ENCODE data around the gene IQUB.

The IQUB gene

DNA sequence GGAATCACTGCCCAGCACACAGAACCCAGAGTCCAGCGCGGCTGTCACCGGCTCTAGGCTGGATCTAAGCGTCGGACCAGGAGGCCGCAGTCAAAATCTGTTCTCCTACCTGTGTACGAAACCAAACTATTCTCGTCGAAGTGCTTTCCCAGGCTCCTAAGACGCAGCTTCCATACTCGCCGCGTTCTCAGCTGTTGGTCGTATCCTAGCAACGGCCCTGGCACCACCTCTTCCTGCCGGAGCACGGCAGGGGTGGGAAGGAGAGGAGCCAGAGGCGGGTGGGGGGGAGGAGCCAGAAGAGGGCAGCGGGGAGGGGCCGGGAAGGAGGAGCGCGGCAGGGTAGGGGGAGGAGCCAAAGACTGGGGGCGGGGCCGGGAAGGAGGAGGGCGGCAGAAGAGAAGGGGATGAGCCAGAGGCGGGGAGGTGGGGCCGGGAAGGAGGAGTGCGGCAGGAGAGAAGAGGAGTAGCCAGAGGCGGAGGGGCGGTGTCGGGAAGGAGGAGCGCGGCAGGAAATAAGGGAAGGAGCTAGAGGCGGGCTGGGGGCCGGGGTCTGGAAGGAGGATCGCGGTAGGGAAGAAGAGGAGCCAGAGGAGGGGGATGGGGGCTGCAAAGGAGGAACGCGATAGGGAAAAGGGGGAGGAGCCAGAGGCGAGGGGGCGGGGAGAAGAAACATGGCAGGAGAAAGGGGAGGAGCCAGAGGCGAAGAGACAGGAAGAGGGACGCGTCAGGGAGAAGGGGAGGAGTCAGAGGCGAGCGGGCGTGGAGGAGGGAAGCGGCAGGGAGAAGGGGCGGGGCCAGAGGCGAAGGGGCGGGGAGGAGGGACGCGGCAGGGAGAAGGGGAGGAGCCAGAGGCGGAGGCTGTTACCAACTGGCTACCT is at the start of gene IQUB:
Gene IQUB (minus strand): TSS at position 213 of the 878 bp plus-strand sequence. CDS start 22,255 bp downstream, outside the sequence.
- TF ChIP-seq SUZ12 (IDR thresholded peaks at IDR 0.05) (no peak), LEF1 (IDR thresholded peaks at IDR 0.05; ENCODE audit: borderline replicate concordance) (no peak), TARDBP (IDR thresholded peaks at IDR 0.05) (no peak), CTBP1 (IDR thresholded peaks at IDR 0.05; ENCODE audit: borderline replicate concordance) (no peak), ELF4 (IDR thresholded peaks at IDR 0.05) (no peak), NFRKB (IDR thresholded peaks at IDR 0.05) (no peak), ZNF384 (IDR thresholded peaks at IDR 0.05) (no peak), SP1 (IDR thresholded peaks at IDR 0.05) (peak; percentile 43; the same call in 1 of the 2 replicates), L3MBTL2 (conservative IDR thresholded peaks at IDR 0.05) (0 out of 2 replicates have a peak, but pooled peaks have one; percentile 29), FOXA1 (IDR thresholded peaks at IDR 0.05) (no peak), FOXM1 (IDR thresholded peaks at IDR 0.05; ENCODE audit: borderline replicate concordance) (no peak), FOXK2 (IDR thresholded peaks at IDR 0.05) (no peak), HDGF (IDR thresholded peaks at IDR 0.05; ENCODE audit: borderline replicate concordance) (no peak), ARNT (IDR thresholded peaks at IDR 0.05) (no peak), BHLHE40 (IDR thresholded peaks at IDR 0.05; ENCODE audit: borderline replicate concordance) (no peak)
- TF ChIP-seq, protein P1, sequence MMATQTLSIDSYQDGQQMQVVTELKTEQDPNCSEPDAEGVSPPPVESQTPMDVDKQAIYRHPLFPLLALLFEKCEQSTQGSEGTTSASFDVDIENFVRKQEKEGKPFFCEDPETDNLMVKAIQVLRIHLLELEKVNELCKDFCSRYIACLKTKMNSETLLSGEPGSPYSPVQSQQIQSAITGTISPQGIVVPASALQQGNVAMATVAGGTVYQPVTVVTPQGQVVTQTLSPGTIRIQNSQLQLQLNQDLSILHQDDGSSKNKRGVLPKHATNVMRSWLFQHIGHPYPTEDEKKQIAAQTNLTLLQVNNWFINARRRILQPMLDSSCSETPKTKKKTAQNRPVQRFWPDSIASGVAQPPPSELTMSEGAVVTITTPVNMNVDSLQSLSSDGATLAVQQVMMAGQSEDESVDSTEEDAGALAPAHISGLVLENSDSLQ (IDR thresholded peaks at IDR 0.05): peak; percentile 74; the same call in 1 of the 2 replicates
- peak; percentile 91 for DNase-seq (ENCODE audit: extremely low spot score)
- POLR2A ChIA-PET: interaction anchor here (1.9 kb wide), 1 partner anchor 23 kb away, joined by 5 read pairs; the partner anchor contains the start of gene NDUFA5
- CTCF ChIA-PET: interaction anchor here (0.7 to 0.9 kb wide), 3 partner anchors 40 to 60 kb away, joined by 3 to 5 read pairs (median 4); no protein-coding TSS in a partner anchor

DNA sequence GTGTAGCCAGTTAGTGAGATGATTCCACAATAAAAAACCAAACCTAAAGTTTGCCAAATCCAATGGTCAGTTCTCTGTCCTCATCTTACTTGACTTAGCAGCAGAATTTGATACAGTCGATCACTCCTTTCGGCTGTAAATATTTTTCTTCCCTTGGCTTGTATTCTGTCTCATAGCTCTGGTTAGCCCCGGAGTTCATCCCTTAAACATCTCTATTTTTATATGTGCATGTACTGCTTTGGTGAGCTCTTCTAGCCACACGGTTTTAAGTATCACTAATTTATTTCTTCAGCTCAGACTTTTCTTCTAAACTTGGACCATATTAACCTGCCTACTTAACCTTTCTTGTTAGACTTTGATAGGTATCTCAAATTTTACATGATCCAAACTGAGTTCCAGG is 49.4 kb upstream of the IQUB start:
- no peak for DNase-seq (ENCODE audit: extremely low spot score)
- CTCF ChIA-PET: interaction anchor here (0.7 kb wide), 1 partner anchor 10 kb away, joined by 4 read pairs; no protein-coding TSS in a partner anchor
- POLR2A ChIA-PET: interaction anchor here (0.6 kb wide), 1 partner anchor 30 kb away, joined by 3 read pairs; no protein-coding TSS in a partner anchor
- TF ChIP-seq TARDBP (IDR thresholded peaks at IDR 0.05) (no peak), FOXK2 (IDR thresholded peaks at IDR 0.05) (no peak), ARNT (IDR thresholded peaks at IDR 0.05) (no peak), CTBP1 (IDR thresholded peaks at IDR 0.05; ENCODE audit: borderline replicate concordance) (no peak), LEF1 (IDR thresholded peaks at IDR 0.05; ENCODE audit: borderline replicate concordance) (no peak), BHLHE40 (IDR thresholded peaks at IDR 0.05; ENCODE audit: borderline replicate concordance) (no peak), NFRKB (IDR thresholded peaks at IDR 0.05) (no peak), SUZ12 (IDR thresholded peaks at IDR 0.05) (no peak), L3MBTL2 (conservative IDR thresholded peaks at IDR 0.05) (no peak), FOXM1 (IDR thresholded peaks at IDR 0.05; ENCODE audit: borderline replicate concordance) (no peak), SP1 (IDR thresholded peaks at IDR 0.05) (no peak), ZNF384 (IDR thresholded peaks at IDR 0.05) (no peak), ELF4 (IDR thresholded peaks at IDR 0.05) (no peak), HDGF (IDR thresholded peaks at IDR 0.05; ENCODE audit: borderline replicate concordance) (no peak)
- TF ChIP-seq, protein P1 (IDR thresholded peaks at IDR 0.05): no peak

DNA sequence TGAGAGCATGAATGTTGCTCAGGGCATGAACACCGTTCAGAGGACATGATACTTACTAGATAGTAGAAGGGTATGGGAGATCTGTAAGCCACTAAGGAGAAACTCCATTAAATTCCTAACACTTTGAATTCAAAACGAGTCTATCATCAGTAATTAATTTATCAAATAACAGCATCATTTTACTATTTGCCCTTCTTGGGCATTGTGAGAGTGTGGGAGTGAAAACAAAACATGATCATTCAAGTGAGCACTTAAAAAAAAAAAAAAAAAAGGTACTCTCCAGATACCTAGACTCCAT is 46.7 kb upstream of the IQUB start:
- ChIA-PET CTCF (interaction anchor here (0.9 to 1.2 kb wide), 2 partner anchors 23 to 62 kb away, joined by 3 to 4 read pairs; partner anchors contain the start of gene NDUFA5), POLR2A (interaction anchor here (0.8 kb wide), 1 partner anchor 24 kb away, joined by 3 read pairs; no protein-coding TSS in a partner anchor)
- DNase-seq (ENCODE audit: extremely low spot score): no peak
- TF ChIP-seq L3MBTL2 (conservative IDR thresholded peaks at IDR 0.05): no peak
- no peak for TF ChIP-seq SUZ12 (IDR thresholded peaks at IDR 0.05)
- no peak for TF ChIP-seq ARNT (IDR thresholded peaks at IDR 0.05)
- TF ChIP-seq HDGF (IDR thresholded peaks at IDR 0.05; ENCODE audit: borderline replicate concordance): no peak
- no peak for TF ChIP-seq BHLHE40 (IDR thresholded peaks at IDR 0.05; ENCODE audit: borderline replicate concordance)
- TF ChIP-seq FOXA1 (IDR thresholded peaks at IDR 0.05): no peak
- no peak for TF ChIP-seq FOXK2 (IDR thresholded peaks at IDR 0.05)

DNA sequence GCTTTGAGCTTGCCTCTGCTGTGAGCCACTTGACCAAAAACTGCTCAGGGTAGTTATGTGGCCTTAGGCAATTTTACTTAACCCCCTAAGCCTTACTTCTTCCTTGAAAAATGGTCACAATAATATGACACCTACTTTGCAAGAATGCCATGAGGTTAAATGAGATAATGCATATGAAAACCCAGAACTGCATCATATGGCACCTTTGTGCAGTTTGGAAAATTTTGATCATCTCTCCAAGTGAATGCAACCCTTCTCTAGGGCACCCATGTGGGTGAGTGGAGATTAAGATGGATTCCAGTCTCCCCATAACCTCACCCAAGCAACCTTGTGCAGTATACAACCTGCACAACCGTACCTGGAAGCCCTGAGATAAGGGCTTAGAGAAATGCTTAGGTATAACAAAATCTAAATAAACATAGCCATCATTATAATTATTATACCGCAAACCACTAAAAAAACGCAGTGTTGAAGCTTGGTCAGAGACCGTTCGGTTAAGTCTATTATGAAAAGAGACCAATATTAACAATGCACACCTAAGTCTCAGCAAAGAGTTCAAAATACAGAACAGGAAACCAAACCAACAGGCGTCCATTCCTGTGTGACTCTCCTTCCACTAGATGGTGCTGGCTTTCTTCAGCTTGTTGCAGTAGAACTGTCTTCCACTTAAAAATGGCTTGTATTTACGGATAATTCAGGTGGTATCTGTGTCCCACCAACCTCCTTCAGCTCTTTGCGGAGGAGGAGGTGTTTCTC is 46.2 kb upstream of the IQUB start:
- DNase-seq (ENCODE audit: extremely low spot score): peak; percentile 53
- TF ChIP-seq, protein P1 (IDR thresholded peaks at IDR 0.05): no peak
- no peak for TF ChIP-seq HDGF (IDR thresholded peaks at IDR 0.05; ENCODE audit: borderline replicate concordance)
- TF ChIP-seq SUZ12 (IDR thresholded peaks at IDR 0.05): no peak
- no peak for TF ChIP-seq L3MBTL2 (conservative IDR thresholded peaks at IDR 0.05)
- no peak for TF ChIP-seq ARNT (IDR thresholded peaks at IDR 0.05)
- no peak for TF ChIP-seq BHLHE40 (IDR thresholded peaks at IDR 0.05; ENCODE audit: borderline replicate concordance)
- no peak for TF ChIP-seq TARDBP (IDR thresholded peaks at IDR 0.05)
- no peak for TF ChIP-seq SP1 (IDR thresholded peaks at IDR 0.05)
- TF ChIP-seq NFRKB (IDR thresholded peaks at IDR 0.05): no peak
- POLR2A ChIA-PET: no interaction called here
- CTCF ChIA-PET: interaction anchor here (0.9 to 1.2 kb wide), 2 partner anchors 23 to 63 kb away, joined by 3 to 4 read pairs; partner anchors contain the start of gene NDUFA5

DNA sequence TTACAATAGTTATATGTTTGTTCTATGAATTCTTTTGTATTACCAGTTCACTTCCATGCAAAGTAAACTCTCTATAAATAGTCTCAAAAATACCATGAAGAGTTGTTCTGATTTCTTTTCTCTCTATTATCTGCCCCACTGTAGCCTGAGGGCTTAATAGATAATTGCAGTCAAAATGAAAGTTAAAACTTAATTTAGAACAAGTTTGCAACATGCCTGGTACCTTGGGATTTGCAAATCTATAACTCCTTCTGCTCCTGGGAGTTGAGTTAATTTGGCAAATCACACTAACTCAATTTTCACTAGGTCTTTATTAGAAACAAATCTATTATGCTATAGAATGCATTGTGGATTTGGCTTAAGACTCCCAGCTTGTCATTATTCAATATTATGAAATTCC is 45.0 kb upstream of the IQUB start:
- DNase-seq (ENCODE audit: extremely low spot score): no peak
- POLR2A ChIA-PET: no interaction called here
- no peak for TF ChIP-seq ZNF384 (IDR thresholded peaks at IDR 0.05)
- TF ChIP-seq FOXA1 (IDR thresholded peaks at IDR 0.05): no peak
- TF ChIP-seq BHLHE40 (IDR thresholded peaks at IDR 0.05; ENCODE audit: borderline replicate concordance): no peak
- no peak for TF ChIP-seq ELF4 (IDR thresholded peaks at IDR 0.05)
- TF ChIP-seq HDGF (IDR thresholded peaks at IDR 0.05; ENCODE audit: borderline replicate concordance): no peak
- no peak for TF ChIP-seq LEF1 (IDR thresholded peaks at IDR 0.05; ENCODE audit: borderline replicate concordance)
- no peak for TF ChIP-seq SP1 (IDR thresholded peaks at IDR 0.05)
- TF ChIP-seq FOXK2 (IDR thresholded peaks at IDR 0.05): no peak
- no peak for TF ChIP-seq CTBP1 (IDR thresholded peaks at IDR 0.05; ENCODE audit: borderline replicate concordance)
- no peak for TF ChIP-seq SUZ12 (IDR thresholded peaks at IDR 0.05)
- CTCF ChIA-PET: no interaction called here

All from HEK293T (cell line).